Spleen (tissue), 11 donors: ENCODE measurements around the gene CDCA5. TPM values are rescaled to one million over a fixed set of nuclear protein-coding genes. Genes with fewer than 3 reads are reported as not detected.

Experiments
- DNase-seq: peaks from one replicate; pipeline ENCODE4 v3.0.0-alpha.2; 2020
- H3K27ac ChIP-seq, 8 donors: fragments of 200-600 bp; sonication (generic) in 7 of 8; 1 replicate in 4 of 8; 2 replicates in 4 of 8; pipeline versions ENCODE4 v1.5.0 to v1.8.0; 2016 to 2021; ENCODE audit warnings: inconsistent platforms in 4 of 8, mild to moderate bottlenecking in 4 of 8, moderate library complexity in 1 of 8
- H3K27me3 ChIP-seq, 7 donors: fragments of 200-600 bp; sonication (generic) in 6 of 7; replicated peaks in 1 of 7; 1 replicate in 4 of 7; 2 replicates in 3 of 7; pipeline versions ENCODE4 v1.5.0 to v1.8.0; 2016 to 2021; ENCODE audit warnings: inconsistent platforms in 3 of 7, mild to moderate bottlenecking in 1 of 7
- H3K36me3 ChIP-seq, 6 donors: fragments of 200-600 bp; sonication (generic) in 5 of 6; 1 replicate in 4 of 6; 2 replicates in 2 of 6; pipeline versions ENCODE4 v1.5.0 to v1.8.0; 2016 to 2021; ENCODE audit warnings: inconsistent platforms in 2 of 6
- H3K4me1 ChIP-seq, 6 donors: fragments of 200-600 bp; sonication (generic) in 5 of 6; 1 replicate in 3 of 6; 2 replicates in 3 of 6; pipeline versions ENCODE4 v1.5.0 to v1.8.0; 2016 to 2021; ENCODE audit warnings: inconsistent platforms in 3 of 6
- H3K4me3 ChIP-seq, 8 donors: fragments of 200-600 bp; sonication (generic) in 7 of 8; 1 replicate in 4 of 8; 2 replicates in 4 of 8; pipeline versions ENCODE4 v1.5.0 to v1.8.0; 2016 to 2021; ENCODE audit warnings: inconsistent platforms in 4 of 8, mild to moderate bottlenecking in 4 of 8, moderate library complexity in 2 of 8
- H3K9me3 ChIP-seq, 8 donors: fragments of 200-600 bp; sonication (generic) in 7 of 8; 1 replicate in 4 of 8; 2 replicates in 4 of 8; pipeline versions ENCODE4 v1.5.0 to v1.8.0; 2016 to 2021; ENCODE audit warnings: inconsistent platforms in 4 of 8
- POLR2A ChIP-seq, 3 donors: fragments of 450-650 bp; IDR thresholded peaks; one replicate each; pipeline ENCODE4 v1.5.1; 2017; ENCODE audit warnings: antibody characterized with exemption in 3 of 3, mild to moderate bottlenecking in 1 of 3
- POLR2AphosphoS5 ChIP-seq, 3 donors: sonication (generic); formaldehyde crosslinking; IDR thresholded peaks; one replicate each; pipeline ENCODE4 v1.5.1; 2017; ENCODE audit warnings: antibody characterized with exemption in 3 of 3
- WGBS, 5 donors: extraction: QIAGEN DNeasy Blood & Tissue Kit in 3 of 5; methylation state at CpG; one replicate each; pipeline versions ENCODE4 v1.1.5 to v1.1.7; 2013 to 2018; 5-methylcytosine and 5-hydroxymethylcytosine counted together
- intact Hi-C: fragments of 100-400 bp; cut with DNase I; formaldehyde crosslinking; loops from one replicate; pipeline ENCODE4 v1.15.0; 2023; ENCODE audit warnings: low total_unique reads
- polyA plus RNA-seq, 3 donors: library from polyadenylated mRNA; stranded (reverse); fragments of 200-250 nt; gene quantifications; one replicate each; pipeline ENCODE4 v1.2.1, GENCODE V29; 2013
- total RNA-seq, 7 donors: library from RNA; depleted of rRNA in 3 of 7; stranded (reverse); fragments of >200 nt in 3 of 7; fragmentation: NEBNext Ultra II Directional in 4 of 7; extraction: Animal tissue kit (Norgen Biotek cat#: 25700) in 4 of 7; gene quantifications; one replicate each; pipeline versions ENCODE4 v1.1.0 to v1.2.1, GENCODE V29; 2016 to 2021
- TF ChIP-seq, protein P1 (sequence below), 11 experiments: fragments of 200-600 bp in 7 of 11; fragments of 450-650 bp in 4 of 11; sonication (generic) in 4 of 11; IDR thresholded peaks in 8 of 11; conservative IDR thresholded peaks in 3 of 11; 1 replicate in 7 of 11; 2 replicates in 4 of 11; pipeline versions ENCODE4 v1.4.0 to v1.8.0; 2016 to 2021; ENCODE audit warnings: antibody characterized with exemption in 11 of 11, inconsistent platforms in 4 of 11, mild to moderate bottlenecking in 1 of 11
- donor health status: healthy with polysubstance abuse.
- donor health status: DM: no; HTN: no; CAD: no; lungs with moderate emphysema.
- donor health status: DM: no; HTN: no; CAD: no.
- donor health status: Bipolar disorder and iron deficiency.
- donor health status: healthy.
- donor health status: DM: no; HTN: no; CAD: no.
- donor health status: DM: yes; HTN: yes; CAD: no.

The CDCA5 gene
- total and polyA plus RNA-seq, 10 donors: 1.5 to 11.1 (median 5.3) TPM

DNA sequence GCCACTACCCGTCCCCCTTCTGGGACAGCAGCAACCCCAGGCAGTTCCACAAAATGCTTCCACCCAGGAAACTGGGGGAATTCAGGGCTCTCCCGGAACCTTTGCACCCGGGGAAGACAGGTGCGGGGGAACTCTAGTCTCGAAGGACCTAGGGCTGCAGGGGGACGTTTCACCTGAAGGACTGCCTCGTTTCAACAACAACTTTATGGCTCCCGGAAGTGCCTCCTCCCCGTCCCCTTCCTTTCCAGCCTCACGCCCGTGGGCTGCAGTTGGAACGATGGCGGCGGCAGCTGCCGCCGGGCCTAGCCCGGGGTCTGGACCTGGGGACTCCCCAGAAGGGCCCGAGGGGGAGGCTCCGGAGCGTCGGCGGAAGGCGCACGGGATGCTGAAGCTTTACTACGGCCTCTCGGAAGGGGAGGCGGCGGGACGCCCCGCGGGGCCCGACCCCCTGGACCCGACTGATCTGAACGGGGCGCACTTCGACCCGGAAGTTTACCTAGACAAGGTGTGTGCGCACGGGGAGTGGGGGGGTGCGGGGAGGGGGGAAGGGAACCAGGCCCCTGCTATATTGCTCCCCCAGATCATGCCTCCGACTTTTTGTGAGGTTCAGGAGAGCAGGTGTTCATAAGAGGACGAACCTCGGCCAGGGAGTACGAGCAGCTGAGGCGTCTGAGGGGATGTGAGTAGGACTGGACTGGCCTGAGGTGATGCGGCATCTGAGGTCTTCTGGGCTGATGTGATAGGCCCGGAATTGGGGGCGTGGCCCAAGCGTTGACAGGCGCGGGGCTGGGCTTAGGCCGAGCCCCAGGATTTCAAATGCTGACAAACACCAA lies 12.3 kb upstream of the CDCA5 start, which contains the start of gene VPS51:
TSS of gene VPS51 (plus strand) at position 241 of the 833 bp plus-strand sequence. CDS start at position 278, 37 bp downstream.
- peak within 1 kb of the TSS; percentile 73 to 96 (median 93) for H3K27ac ChIP-seq
- peaks cover 0 to 40% (median 4%) of the 10 kb centered on the region in 6 donors for H3K36me3 ChIP-seq
- intact Hi-C loops: no loop called here
- 0 to 1% (median 1%) methylated on average over 4 to 52 of the region's 52 CpGs for WGBS, 5 donors
- DNase-seq: peak; percentile 95
- peak within 1 kb of the TSS; percentile 72 to 95 (median 90) for H3K4me3 ChIP-seq
- H3K27me3 ChIP-seq: no peaks in the 10 kb centered on the region
- H3K4me1 ChIP-seq: peaks cover 15 to 37% (median 23%) of the 10 kb centered on the region in 6 donors
- TF ChIP-seq, protein P1, sequence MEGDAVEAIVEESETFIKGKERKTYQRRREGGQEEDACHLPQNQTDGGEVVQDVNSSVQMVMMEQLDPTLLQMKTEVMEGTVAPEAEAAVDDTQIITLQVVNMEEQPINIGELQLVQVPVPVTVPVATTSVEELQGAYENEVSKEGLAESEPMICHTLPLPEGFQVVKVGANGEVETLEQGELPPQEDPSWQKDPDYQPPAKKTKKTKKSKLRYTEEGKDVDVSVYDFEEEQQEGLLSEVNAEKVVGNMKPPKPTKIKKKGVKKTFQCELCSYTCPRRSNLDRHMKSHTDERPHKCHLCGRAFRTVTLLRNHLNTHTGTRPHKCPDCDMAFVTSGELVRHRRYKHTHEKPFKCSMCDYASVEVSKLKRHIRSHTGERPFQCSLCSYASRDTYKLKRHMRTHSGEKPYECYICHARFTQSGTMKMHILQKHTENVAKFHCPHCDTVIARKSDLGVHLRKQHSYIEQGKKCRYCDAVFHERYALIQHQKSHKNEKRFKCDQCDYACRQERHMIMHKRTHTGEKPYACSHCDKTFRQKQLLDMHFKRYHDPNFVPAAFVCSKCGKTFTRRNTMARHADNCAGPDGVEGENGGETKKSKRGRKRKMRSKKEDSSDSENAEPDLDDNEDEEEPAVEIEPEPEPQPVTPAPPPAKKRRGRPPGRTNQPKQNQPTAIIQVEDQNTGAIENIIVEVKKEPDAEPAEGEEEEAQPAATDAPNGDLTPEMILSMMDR (IDR thresholded peaks at IDR 0.05 in 8 of 11, conservative IDR thresholded peaks at IDR 0.05 in 3 of 11): peak in 9 of 11 experiments; percentile 18 to 40 (median 31)
- peak; percentile 82 to 90 (median 89) for TF ChIP-seq POLR2AphosphoS5 (IDR thresholded peaks at IDR 0.05)
- TF ChIP-seq POLR2A (IDR thresholded peaks at IDR 0.05): peak; percentile 19 to 88 (median 47)
- H3K9me3 ChIP-seq: no peaks in the 10 kb centered on the region

DNA sequence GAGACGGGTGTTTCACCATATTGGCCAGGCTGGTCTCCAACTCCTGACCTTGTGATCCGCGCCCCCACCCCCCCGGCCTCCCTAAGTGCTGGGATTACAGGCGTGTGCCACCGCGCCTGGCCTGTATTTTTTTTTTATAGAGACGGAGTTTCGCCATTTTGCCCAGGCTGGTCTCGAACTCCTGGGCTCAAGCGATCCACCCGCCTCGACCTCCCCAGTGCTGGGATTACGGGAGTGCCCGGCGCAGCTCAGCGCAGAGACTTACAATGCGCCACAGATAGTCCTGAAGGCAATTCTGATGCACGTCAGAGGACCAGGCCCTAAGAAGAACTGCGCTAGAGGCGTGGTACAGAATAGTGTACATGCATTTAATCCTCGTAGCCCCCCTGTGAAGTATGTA lies 11.6 kb upstream of the CDCA5 start:
- no peak for TF ChIP-seq POLR2AphosphoS5 (IDR thresholded peaks at IDR 0.05)
- TF ChIP-seq POLR2A (IDR thresholded peaks at IDR 0.05): no peak
- TF ChIP-seq, protein P1 (IDR thresholded peaks at IDR 0.05 in 8 of 11, conservative IDR thresholded peaks at IDR 0.05 in 3 of 11): no peak
- H3K4me1 ChIP-seq: peaks cover 15 to 37% (median 23%) of the 10 kb centered on the region in 6 donors
- peak overlapping the region in 6 of 8 donors; percentile 86 to 96 (median 94) for H3K27ac ChIP-seq
- peak overlapping the region in 4 of 8 donors; percentile 89 to 95 (median 93) for H3K4me3 ChIP-seq
- intact Hi-C loops: no loop called here
- H3K9me3 ChIP-seq: no peaks in the 10 kb centered on the region
- 83 to 88% (median 86%) methylated on average over 22 of the region's 22 CpGs for WGBS, 5 donors
- peaks cover 0 to 37% (median 4%) of the 10 kb centered on the region in 6 donors for H3K36me3 ChIP-seq
- H3K27me3 ChIP-seq: no peaks in the 10 kb centered on the region
- no peak for DNase-seq

DNA sequence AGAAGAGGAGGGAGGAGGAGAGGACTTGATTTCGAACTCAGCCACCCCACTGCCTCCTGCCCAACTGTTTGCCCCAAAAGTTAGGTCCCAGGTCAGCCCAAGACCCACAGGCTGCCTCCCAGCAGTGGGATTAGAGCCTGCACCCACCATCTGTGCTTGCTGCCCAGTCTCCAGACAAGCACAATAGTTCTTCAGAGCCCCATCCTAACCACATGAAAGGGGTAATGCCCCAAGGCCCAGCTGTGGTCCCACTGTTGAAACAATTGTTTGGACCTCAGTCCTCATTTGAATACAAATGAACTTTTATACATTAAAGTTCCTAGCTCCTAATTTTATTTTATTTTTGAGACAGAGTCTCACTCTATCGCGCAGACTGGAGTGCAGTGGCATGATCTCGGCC lies 6.8 kb upstream of the CDCA5 start:
- no peak for TF ChIP-seq POLR2A (IDR thresholded peaks at IDR 0.05)
- TF ChIP-seq, protein P1 (IDR thresholded peaks at IDR 0.05 in 8 of 11, conservative IDR thresholded peaks at IDR 0.05 in 3 of 11): no peak
- TF ChIP-seq POLR2AphosphoS5 (IDR thresholded peaks at IDR 0.05): no peak
- intact Hi-C loops: no loop called here
- no peak overlapping the region for H3K27ac ChIP-seq
- no peaks in the 10 kb centered on the region for H3K9me3 ChIP-seq
- peaks cover 1 to 11% (median 3%) of the 10 kb centered on the region in 6 donors for H3K4me1 ChIP-seq
- peak; percentile 31 for DNase-seq
- no peaks in the 10 kb centered on the region for H3K27me3 ChIP-seq
- peaks cover 0 to 50% (median 36%) of the 10 kb centered on the region in 6 donors for H3K36me3 ChIP-seq
- no peak overlapping the region for H3K4me3 ChIP-seq
- 89 to 99% (median 96%) methylated on average over 4 of the region's 4 CpGs for WGBS, 5 donors

DNA sequence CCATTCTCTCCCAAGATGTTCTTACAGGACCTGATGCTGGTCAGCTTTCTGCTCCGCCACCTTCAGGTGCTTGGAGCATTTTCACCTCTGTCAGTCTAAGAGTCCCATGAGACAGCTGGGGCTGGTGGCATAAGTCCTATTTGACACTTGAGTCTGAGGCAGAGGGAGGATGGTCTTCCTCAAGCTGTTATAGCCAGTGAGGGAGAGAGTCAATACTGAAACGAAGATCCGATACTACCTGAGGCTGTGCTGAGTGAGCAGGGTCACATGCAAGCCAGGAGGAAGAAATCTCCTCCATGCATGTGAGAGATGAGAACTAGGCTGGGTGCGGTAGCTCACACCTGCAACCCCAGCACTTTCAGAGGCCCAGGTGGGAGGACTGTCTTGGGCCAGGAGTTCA lies 5.8 kb upstream of the CDCA5 start:
- TF ChIP-seq POLR2A (IDR thresholded peaks at IDR 0.05) (no peak), POLR2AphosphoS5 (IDR thresholded peaks at IDR 0.05) (no peak)
- TF ChIP-seq, protein P1 (IDR thresholded peaks at IDR 0.05 in 8 of 11, conservative IDR thresholded peaks at IDR 0.05 in 3 of 11): no peak
- H3K27ac ChIP-seq: no peak overlapping the region
- peaks cover 10 to 19% (median 12%) of the 10 kb centered on the region in 6 donors for H3K4me1 ChIP-seq
- DNase-seq: no peak
- no peaks in the 10 kb centered on the region for H3K9me3 ChIP-seq
- peaks cover 0 to 58% (median 39%) of the 10 kb centered on the region in 6 donors for H3K36me3 ChIP-seq
- intact Hi-C loops: no loop called here
- 90 to 100% (median 93%) methylated on average over 4 of the region's 4 CpGs for WGBS, 5 donors
- no peaks in the 10 kb centered on the region for H3K27me3 ChIP-seq
- H3K4me3 ChIP-seq: no peak overlapping the region
